Activated naive CD8-positive, alpha-beta T cell treated with anti-CD3 and anti-CD28 coated beads, Interleukin-2, amount 50 U/mL, for 24 hours (primary cell): ENCODE measurements around the gene COL4A6.

Experiments used
- ATAC-seq: fragments of 150-1000 bp; cut with Tn5 transposase; one replicate; pipeline ENCODE4 v1.10.0; 2021
- DNase-seq: peaks from one replicate; pipeline ENCODE4 v3.0.0; 2021
- H3K27ac Mint-ChIP-seq: one replicate; pipeline ENCODE4 v1.8.0; 2021; ENCODE audit warnings: mild to moderate bottlenecking, mixed read lengths
- H3K27me3 Mint-ChIP-seq: one replicate; pipeline ENCODE4 v1.8.0; 2021; ENCODE audit warnings: mixed read lengths
- H3K36me3 Mint-ChIP-seq: one replicate; pipeline ENCODE4 v1.8.0; 2021; ENCODE audit warnings: low read depth, mixed read lengths
- H3K4me1 Mint-ChIP-seq: one replicate; pipeline ENCODE4 v1.8.0; 2021; ENCODE audit warnings: mixed read lengths
- H3K4me3 Mint-ChIP-seq: one replicate; pipeline ENCODE4 v1.8.0; 2021; ENCODE audit warnings: mild to moderate bottlenecking, moderate library complexity, mixed read lengths
- H3K9me3 Mint-ChIP-seq: one replicate; pipeline ENCODE4 v1.8.0; 2021; ENCODE audit warnings: mixed read lengths

The COL4A6 gene

DNA sequence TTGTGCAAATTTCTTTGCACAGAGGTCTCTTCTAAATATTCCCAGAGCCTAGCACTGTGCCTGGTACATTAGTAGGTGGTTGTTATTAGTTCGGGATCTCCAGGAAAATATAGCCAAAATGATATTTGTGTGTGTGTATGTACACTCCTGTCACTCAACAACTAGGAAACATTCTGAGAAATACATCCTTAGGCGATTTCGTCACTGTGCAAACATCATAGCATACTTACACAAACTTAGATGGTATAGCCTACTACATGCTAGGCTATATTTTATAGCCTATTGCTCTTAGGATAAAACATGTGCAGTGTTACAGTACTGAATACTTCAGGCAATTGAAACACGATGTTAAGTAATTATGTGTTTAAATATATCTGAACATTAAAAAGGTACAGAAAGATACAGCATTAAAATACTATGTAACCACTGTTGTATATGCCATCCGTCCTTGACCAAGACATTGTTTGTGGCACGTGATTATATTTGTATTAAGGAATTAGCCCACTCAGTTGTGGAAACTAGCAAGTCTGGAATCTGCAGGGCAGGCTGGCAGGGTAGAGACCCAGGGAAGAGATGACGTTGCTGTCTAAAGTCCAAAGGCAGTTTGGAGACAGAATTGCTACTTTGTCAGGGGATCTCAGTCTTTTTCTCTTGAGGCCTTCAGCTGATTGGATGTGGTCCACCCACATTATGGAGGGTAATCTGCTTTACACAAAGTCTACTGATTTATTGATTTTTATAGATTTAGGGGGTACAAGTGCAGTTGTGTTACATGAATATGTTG is 106.9 kb downstream of the COL4A6 start:
- no peaks in the 10 kb centered on the region for H3K9me3 Mint-ChIP-seq
- H3K4me3 Mint-ChIP-seq, result no peak overlapping the region
- no peak overlapping the region for H3K27ac Mint-ChIP-seq
- H3K27me3 Mint-ChIP-seq, result no peaks in the 10 kb centered on the region
- no peaks in the 10 kb centered on the region for H3K4me1 Mint-ChIP-seq
- H3K36me3 Mint-ChIP-seq, result no peaks in the 10 kb centered on the region
- no peak for ATAC-seq
- no peak for DNase-seq

GRCh38 chrX:108323751-108324150 is 114.5 kb downstream of the COL4A6 start:
- no peaks in the 10 kb centered on the region for H3K9me3 Mint-ChIP-seq
- no peaks in the 10 kb centered on the region for H3K27me3 Mint-ChIP-seq
- H3K4me3 Mint-ChIP-seq, result no peak overlapping the region
- ATAC-seq (no peak), DNase-seq (no peak)
- H3K27ac Mint-ChIP-seq, result no peak overlapping the region
- no peaks in the 10 kb centered on the region for H3K4me1 Mint-ChIP-seq
- no peaks in the 10 kb centered on the region for H3K36me3 Mint-ChIP-seq

GRCh38 chrX:108322234-108322633 is 116.0 kb downstream of the COL4A6 start:
- no peak for ATAC-seq
- no peak for DNase-seq
- Mint-ChIP-seq H3K4me1 (no peaks in the 10 kb centered on the region), H3K27me3 (no peaks in the 10 kb centered on the region), H3K36me3 (no peaks in the 10 kb centered on the region), H3K4me3 (no peak overlapping the region), H3K9me3 (no peaks in the 10 kb centered on the region), H3K27ac (no peak overlapping the region)

DNA sequence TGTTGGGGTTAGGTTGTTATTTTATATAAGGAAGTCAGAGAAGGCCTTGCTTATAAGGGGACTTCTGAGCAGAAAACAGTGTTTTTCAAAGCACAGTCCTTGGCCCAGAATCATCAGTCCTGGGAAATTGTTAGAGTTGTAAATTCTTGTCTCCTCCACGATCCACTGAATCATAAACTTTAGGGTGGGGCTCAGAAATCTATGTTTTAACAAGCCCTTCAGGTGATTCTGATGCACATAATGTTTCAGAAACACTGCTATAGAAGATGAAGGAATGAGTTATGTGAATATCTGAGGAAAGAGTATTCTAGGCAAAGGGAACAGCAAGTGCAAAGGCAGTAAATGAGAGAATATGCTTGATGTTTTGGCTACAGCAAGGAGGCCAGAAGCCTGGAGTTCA is 121.8 kb downstream of the COL4A6 start:
- no peaks in the 10 kb centered on the region for H3K4me1 Mint-ChIP-seq
- H3K27me3 Mint-ChIP-seq, result no peaks in the 10 kb centered on the region
- ATAC-seq, result no peak
- DNase-seq, result no peak
- H3K36me3 Mint-ChIP-seq, result no peaks in the 10 kb centered on the region
- H3K4me3 Mint-ChIP-seq, result no peak overlapping the region
- no peaks in the 10 kb centered on the region for H3K9me3 Mint-ChIP-seq
- H3K27ac Mint-ChIP-seq, result no peak overlapping the region

DNA sequence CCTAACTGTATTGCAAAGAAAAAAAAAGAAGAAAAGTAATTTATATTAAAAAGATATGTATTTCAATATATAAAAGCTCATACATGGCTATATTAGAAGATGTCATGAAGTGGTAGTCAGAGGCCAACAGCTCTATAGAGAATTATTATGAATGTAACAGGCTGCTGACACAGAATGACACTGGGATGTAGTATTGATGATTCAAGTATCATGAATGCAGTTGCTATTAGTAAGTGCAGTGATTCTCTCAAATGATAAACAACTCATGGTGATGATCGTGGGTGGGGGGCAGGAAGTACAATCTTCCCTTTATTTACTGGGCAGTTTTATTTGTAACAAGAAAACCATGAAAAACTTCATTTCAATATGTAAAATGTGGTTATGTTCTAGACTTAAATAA is 124.6 kb downstream of the COL4A6 start:
- DNase-seq (no peak), ATAC-seq (no peak)
- no peak overlapping the region for H3K4me3 Mint-ChIP-seq
- no peaks in the 10 kb centered on the region for H3K4me1 Mint-ChIP-seq
- no peaks in the 10 kb centered on the region for H3K36me3 Mint-ChIP-seq
- H3K27me3 Mint-ChIP-seq, result no peaks in the 10 kb centered on the region
- no peak overlapping the region for H3K27ac Mint-ChIP-seq
- H3K9me3 Mint-ChIP-seq, result no peaks in the 10 kb centered on the region

DNA sequence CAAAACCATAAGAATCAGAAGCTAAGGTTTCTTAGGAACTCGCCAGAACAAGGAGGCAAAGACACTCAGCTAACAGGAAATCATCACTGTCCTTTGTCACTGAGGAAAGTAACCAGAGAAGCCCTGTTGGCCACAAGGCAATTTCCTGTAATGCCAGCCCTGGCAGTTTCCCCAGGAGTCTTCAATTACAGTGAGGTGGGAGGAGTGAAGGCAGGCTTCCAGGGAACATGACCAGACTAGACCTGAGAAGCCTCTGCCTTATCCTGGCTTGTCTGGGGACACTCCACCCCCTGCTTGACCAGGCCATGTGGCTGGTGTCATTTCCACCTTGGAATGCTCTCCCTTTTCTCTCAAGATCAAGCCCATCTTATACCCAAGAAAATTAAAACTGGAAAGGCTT is 125.3 kb downstream of the COL4A6 start:
- no peaks in the 10 kb centered on the region for H3K4me1 Mint-ChIP-seq
- ATAC-seq (no peak), DNase-seq (no peak)
- no peak overlapping the region for H3K27ac Mint-ChIP-seq
- H3K36me3 Mint-ChIP-seq, result no peaks in the 10 kb centered on the region
- H3K9me3 Mint-ChIP-seq, result no peaks in the 10 kb centered on the region
- no peak overlapping the region for H3K4me3 Mint-ChIP-seq
- no peaks in the 10 kb centered on the region for H3K27me3 Mint-ChIP-seq

DNA sequence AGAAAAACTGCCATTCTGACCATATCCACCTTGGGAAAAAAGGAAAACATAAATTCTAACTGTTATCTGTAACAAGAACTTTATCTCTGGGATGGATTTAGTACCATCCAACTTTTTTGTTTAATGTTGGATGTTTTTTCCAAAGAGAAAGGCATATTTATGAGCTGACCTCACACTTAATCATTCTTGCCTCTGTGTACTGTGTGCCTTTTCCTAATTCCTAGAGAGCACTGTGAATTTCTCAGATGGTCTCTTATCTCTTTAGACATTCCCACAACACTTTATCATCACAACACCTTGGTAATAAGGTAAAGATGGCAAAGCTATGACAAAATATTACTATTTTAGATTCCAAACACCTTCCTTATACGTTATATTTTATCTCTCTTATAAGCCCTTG is 126.2 kb downstream of the COL4A6 start:
- no peaks in the 10 kb centered on the region for H3K4me1 Mint-ChIP-seq
- ATAC-seq (no peak), DNase-seq (no peak)
- no peaks in the 10 kb centered on the region for H3K27me3 Mint-ChIP-seq
- H3K9me3 Mint-ChIP-seq, result no peaks in the 10 kb centered on the region
- H3K36me3 Mint-ChIP-seq, result no peaks in the 10 kb centered on the region
- H3K27ac Mint-ChIP-seq, result no peak overlapping the region
- no peak overlapping the region for H3K4me3 Mint-ChIP-seq

DNA sequence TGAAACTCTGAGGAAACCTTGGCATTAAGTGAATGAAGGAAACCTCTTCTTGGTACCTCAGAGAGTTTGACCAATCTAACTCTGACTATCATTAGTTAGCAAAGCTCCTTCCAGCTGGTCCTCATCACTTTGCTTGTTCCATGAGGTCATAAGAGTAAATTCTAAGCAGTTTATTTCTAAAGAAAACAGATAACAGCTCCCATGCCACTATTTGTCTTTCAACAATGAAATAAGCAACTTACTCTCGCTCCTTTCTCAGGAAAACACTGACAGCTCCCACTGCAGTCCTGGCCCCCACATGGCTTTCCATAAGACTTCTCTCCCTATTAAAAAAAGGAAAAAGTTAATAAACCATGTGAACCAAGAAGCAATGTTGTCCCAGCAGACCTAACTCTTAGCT is 127.7 kb downstream of the COL4A6 start:
- H3K27me3 Mint-ChIP-seq, result no peaks in the 10 kb centered on the region
- H3K36me3 Mint-ChIP-seq, result no peaks in the 10 kb centered on the region
- H3K4me3 Mint-ChIP-seq, result no peak overlapping the region
- no peaks in the 10 kb centered on the region for H3K4me1 Mint-ChIP-seq
- no peak overlapping the region for H3K27ac Mint-ChIP-seq
- H3K9me3 Mint-ChIP-seq, result no peaks in the 10 kb centered on the region
- no peak for DNase-seq
- ATAC-seq, result no peak

DNA sequence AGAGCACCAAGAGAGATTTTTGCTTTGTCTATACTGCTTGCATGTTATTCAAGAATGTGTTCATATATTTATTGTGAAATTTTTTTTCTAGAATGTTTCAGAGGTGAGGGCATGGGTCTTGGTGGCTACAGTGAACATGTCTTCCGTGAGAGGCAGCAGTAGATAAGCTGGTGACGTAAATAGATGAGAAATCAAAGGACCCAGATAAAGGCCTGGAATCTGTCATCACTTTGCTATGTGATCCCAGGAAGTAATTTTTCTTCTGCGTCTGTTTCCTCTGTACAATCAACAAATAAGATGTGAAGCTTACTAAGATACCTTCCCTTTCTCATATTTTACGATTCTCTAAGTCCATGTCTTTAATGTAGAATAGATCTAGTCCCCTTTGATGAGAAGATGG is 129.1 kb downstream of the COL4A6 start:
- no peaks in the 10 kb centered on the region for H3K27me3 Mint-ChIP-seq
- no peaks in the 10 kb centered on the region for H3K4me1 Mint-ChIP-seq

DNA sequence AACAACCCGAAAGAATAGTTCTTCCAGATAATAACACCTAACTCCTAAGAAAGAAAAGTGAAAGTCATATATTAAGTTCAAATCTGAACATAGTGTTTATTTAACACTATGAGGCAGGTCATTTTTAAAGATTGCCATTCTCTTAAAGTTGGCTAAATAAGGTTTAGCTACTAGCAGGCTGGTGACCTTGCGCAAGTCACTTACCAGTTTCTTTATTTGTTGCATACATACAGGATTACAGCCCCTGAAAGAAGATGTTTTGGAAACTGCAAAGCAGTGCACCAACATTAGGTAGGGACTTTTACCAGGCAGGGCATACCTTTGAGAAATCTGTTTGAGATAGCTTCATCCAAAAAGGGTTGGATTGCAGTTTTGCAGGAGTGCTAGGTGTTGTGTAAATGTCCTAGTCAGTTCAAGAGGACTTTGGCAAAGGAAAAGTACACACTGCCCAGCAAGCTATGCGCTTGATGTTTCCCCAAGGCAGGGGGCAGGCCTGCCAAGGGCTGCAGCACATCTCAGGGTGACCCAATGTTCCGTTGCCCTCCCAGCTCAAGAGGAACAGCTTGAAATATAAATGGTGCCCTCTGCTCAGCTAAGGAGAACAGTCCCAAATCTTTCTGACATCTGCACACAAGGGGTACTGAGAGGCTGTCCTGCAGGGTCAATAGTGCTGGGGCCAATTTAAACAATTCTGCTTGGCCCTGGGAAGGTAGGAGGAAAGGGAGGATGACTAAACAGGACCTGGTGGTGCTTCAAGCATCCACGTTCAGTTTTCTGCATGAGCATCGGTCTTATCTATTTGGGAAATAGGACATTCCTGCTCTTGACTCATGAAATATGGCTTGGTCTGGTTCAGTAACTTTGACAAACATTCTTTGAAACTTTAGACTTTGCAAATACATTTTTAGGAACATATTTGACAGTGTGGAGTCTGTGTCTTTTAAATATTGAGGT is 130.8 kb downstream of the COL4A6 start:
- ATAC-seq (no peak), DNase-seq (no peak)
- H3K4me3 Mint-ChIP-seq, result no peak overlapping the region

More for the DNA sequence above, 129.1 kb downstream of the COL4A6 start:
- no peak for DNase-seq
- Mint-ChIP-seq H3K4me3 (no peak overlapping the region), H3K27ac (no peak overlapping the region), H3K36me3 (no peaks in the 10 kb centered on the region), H3K9me3 (no peaks in the 10 kb centered on the region)
- no peak for ATAC-seq

GRCh38 chrX:108306086-108306485 is 132.1 kb downstream of the COL4A6 start:
- no peaks in the 10 kb centered on the region for H3K4me1 Mint-ChIP-seq
- ATAC-seq (no peak), DNase-seq (no peak)
- no peaks in the 10 kb centered on the region for H3K9me3 Mint-ChIP-seq
- no peak overlapping the region for H3K4me3 Mint-ChIP-seq
- H3K27me3 Mint-ChIP-seq, result no peaks in the 10 kb centered on the region
- no peaks in the 10 kb centered on the region for H3K36me3 Mint-ChIP-seq
- H3K27ac Mint-ChIP-seq, result no peak overlapping the region

More for the DNA sequence above, 130.8 kb downstream of the COL4A6 start:
- Mint-ChIP-seq H3K9me3 (no peaks in the 10 kb centered on the region), H3K36me3 (no peaks in the 10 kb centered on the region), H3K27ac (no peak overlapping the region), H3K4me1 (no peaks in the 10 kb centered on the region), H3K27me3 (no peaks in the 10 kb centered on the region)

- H3K27ac Mint-ChIP-seq, result no peak overlapping the region
- H3K36me3 Mint-ChIP-seq, result no peaks in the 10 kb centered on the region
Measured at GRCh38 chrX:108304757-108305156, 133.5 kb downstream of the COL4A6 start.

GRCh38 chrX:108304210-108304609 is 134.0 kb downstream of the COL4A6 start:
- H3K27me3 Mint-ChIP-seq, result no peaks in the 10 kb centered on the region
- no peak overlapping the region for H3K27ac Mint-ChIP-seq
- ATAC-seq (no peak), DNase-seq (no peak)
- no peaks in the 10 kb centered on the region for H3K9me3 Mint-ChIP-seq
- H3K4me3 Mint-ChIP-seq, result no peak overlapping the region
- no peaks in the 10 kb centered on the region for H3K36me3 Mint-ChIP-seq
- no peaks in the 10 kb centered on the region for H3K4me1 Mint-ChIP-seq

More at GRCh38 chrX:108304757-108305156, 133.5 kb downstream of the COL4A6 start:
- Mint-ChIP-seq H3K27me3 (no peaks in the 10 kb centered on the region), H3K9me3 (no peaks in the 10 kb centered on the region), H3K4me3 (no peak overlapping the region), H3K4me1 (no peaks in the 10 kb centered on the region)
- no peak for ATAC-seq
- DNase-seq, result no peak

- Mint-ChIP-seq H3K4me3 (no peak overlapping the region), H3K9me3 (no peaks in the 10 kb centered on the region), H3K36me3 (no peaks in the 10 kb centered on the region), H3K4me1 (no peaks in the 10 kb centered on the region), H3K27me3 (no peaks in the 10 kb centered on the region), H3K27ac (no peak overlapping the region)
- ATAC-seq (no peak), DNase-seq (no peak)
Measured at GRCh38 chrX:108303682-108304081, 134.5 kb downstream of the COL4A6 start.

DNA sequence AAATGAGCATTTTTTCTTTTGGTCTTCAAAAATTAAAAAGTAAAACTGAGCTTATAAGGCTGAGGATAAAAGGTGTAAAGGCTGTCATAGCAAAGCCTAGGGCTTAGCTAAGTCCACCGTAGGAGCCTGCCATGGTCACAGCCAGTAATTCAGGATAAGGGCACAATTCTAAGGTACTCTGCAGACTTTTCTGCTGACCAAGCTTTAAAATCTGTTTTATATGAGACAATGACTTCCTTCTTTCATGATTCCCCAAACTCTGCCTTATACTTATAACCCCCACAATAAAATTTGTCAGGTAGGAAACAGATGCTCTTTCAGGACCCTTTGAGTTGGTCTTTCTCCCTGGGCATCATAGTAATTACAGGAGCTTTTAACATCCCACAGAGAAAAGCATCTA is 138.5 kb downstream of the COL4A6 start:
- no peaks in the 10 kb centered on the region for H3K27me3 Mint-ChIP-seq
- no peaks in the 10 kb centered on the region for H3K9me3 Mint-ChIP-seq
- ATAC-seq (no peak), DNase-seq (no peak)
- no peak overlapping the region for H3K4me3 Mint-ChIP-seq
- no peak overlapping the region for H3K27ac Mint-ChIP-seq
- H3K4me1 Mint-ChIP-seq, result no peaks in the 10 kb centered on the region
- no peaks in the 10 kb centered on the region for H3K36me3 Mint-ChIP-seq
